ENCODE measurements around the gene PIWIL4. TPM values are rescaled to one million over a fixed set of nuclear protein-coding genes. Genes with fewer than 3 reads are reported as not detected.

Gene PIWIL4
- total and polyA plus RNA-seq, 2 of the 8 experiments (the other 6 are each of a cell fraction or from before 2014, with no cell fraction given): 0.51 to 0.52 TPM

GRCh38 chr11:94638301-94638901 lies 71.2 kb downstream of the PIWIL4 start:
- Histone ChIP-seq H3K36me3 (ENCODE audit: control insufficient read depth in 2 of 4, insufficient read depth in 4 of 4, low read length in 3 of 4) (no peaks in the 10 kb centered on the region), H4K20me1 (replicated peaks in 1 of 2; ENCODE audit: control insufficient read depth in 1 of 2, insufficient read depth in 2 of 2, low read length in 2 of 2) (no peaks in the 10 kb centered on the region), H3K56ac (replicated peaks; ENCODE audit: insufficient read length, low read depth, low read length) (no peak overlapping the region), H2BK120ac (replicated peaks; ENCODE audit: low read depth, low read length) (no peak overlapping the region), H3K9ac (replicated peaks in 1 of 4; ENCODE audit: extremely low read depth in 1 of 4, low read depth in 3 of 4, low read length in 3 of 4) (no peak overlapping the region), H4K91ac (replicated peaks; ENCODE audit: insufficient read length, low read length) (no peak overlapping the region), H2AFZ (ENCODE audit: low read length) (no peak overlapping the region), H2BK12ac (ENCODE audit: low read depth, low read length) (0 out of 2 replicates have a peak overlapping the region, but pooled peaks have one; percentile 97), H3K4me1 (replicated peaks in 1 of 4; ENCODE audit: control insufficient read depth in 3 of 4, insufficient read depth in 4 of 4, low read length in 3 of 4) (no peaks in the 10 kb centered on the region; a peak in 1 of 7 replicates), H2AK5ac (ENCODE audit: low read depth, low read length) (no peak overlapping the region), H3K9me3 (ENCODE audit: insufficient read depth in 2 of 2, low read depth in 1 of 2, low read length in 1 of 2) (no peaks in the 10 kb centered on the region), H3K4me3 (ENCODE audit: extremely low read depth in 1 of 4, insufficient read depth in 2 of 4, low read depth in 3 of 4, low read length in 4 of 4) (no peak overlapping the region), H3K79me1 (ENCODE audit: low read depth, low read length) (no peaks in the 10 kb centered on the region), H4K5ac (ENCODE audit: insufficient read length, low read depth, low read length) (no peak overlapping the region), H3K23ac (ENCODE audit: insufficient read length) (no peak overlapping the region), H3K4ac (replicated peaks; ENCODE audit: insufficient read length, low read depth, low read length) (no peak overlapping the region), H3K14ac (ENCODE audit: insufficient read length) (no peak overlapping the region), H3K4me2 (ENCODE audit: insufficient read depth in 1 of 2, low read depth in 2 of 2, low read length in 2 of 2) (no peak overlapping the region), H2BK20ac (ENCODE audit: low read length) (0 out of 2 replicates have a peak overlapping the region, but pooled peaks have one; percentile 96), H3K79me2 (ENCODE audit: control insufficient read depth in 1 of 2, insufficient read depth in 2 of 2, low read length in 2 of 2) (no peaks in the 10 kb centered on the region), H2BK15ac (ENCODE audit: low read length) (no peak overlapping the region), H3K27ac (ENCODE audit: low read depth, low read length) (no peak overlapping the region), H4K8ac (ENCODE audit: extremely low read depth, insufficient read depth, low read length) (no peak overlapping the region), H2BK5ac (ENCODE audit: low read depth, low read length) (peak overlapping the region; percentile 79; the same call in 1 of the 2 replicates), H3K23me2 (ENCODE audit: low read depth, low read length) (no peaks in the 10 kb centered on the region), H3K18ac (ENCODE audit: extremely low read depth, low read length) (no peak overlapping the region), H3K27me3 (replicated peaks in 1 of 4; ENCODE audit: control insufficient read depth in 3 of 4, extremely low read depth in 1 of 4, insufficient read depth in 3 of 4, low read length in 3 of 4) (no peaks in the 10 kb centered on the region)
- peak in 1 of 2 experiments; percentile 16 for DNase-seq (ENCODE audit: low read depth in 1 of 2, low spot score in 2 of 2)
- CTCF ChIA-PET (ENCODE audit: partially characterized antibody): interaction anchor here (0.6 to 2.3 kb wide), 9 partner anchors 10 to 103 kb away, joined by 3 to 10 read pairs (median 3); no protein-coding TSS in a partner anchor
- 81% methylated on average over 4 of the region's 4 CpGs; no CpG with 5 or more reads in 1 of the 2 experiments for WGBS, 2 experiments (ENCODE audit: extremely low coverage in 1 of 2, insufficient coverage in 1 of 2, insufficient read length in 1 of 2, insufficient replicate concordance in 2 of 2, low coverage in 1 of 2, low lambda C conversion rate in 2 of 2, missing lambda C conversion rate in 1 of 2)
- no peak for FAIRE-seq
- POLR2A ChIA-PET (ENCODE audit: partially characterized antibody): interaction anchor here (1.3 to 3.9 kb wide), 4 partner anchors 10 to 24 kb away, joined by 3 to 42 read pairs (median 14); no protein-coding TSS in a partner anchor
- TF ChIP-seq MAFK (IDR thresholded peaks at IDR 0.05; ENCODE audit: low read depth, low read length) (no peak), SP1 (IDR thresholded peaks at IDR 0.05; ENCODE audit: low read depth, low read length) (no peak)
